ENCODE data around the gene ASB6. TPM values are rescaled to one million over a fixed set of nuclear protein-coding genes. Genes with fewer than 3 reads are reported as not detected.

Gene ASB6
- 10 to 100 TPM in 1 of 3 donors, 1 to 10 TPM in 2; 8.6 to 16.4 (median 8.9) TPM for polyA plus RNA-seq

- WGBS, 3 donors = 0 to 1% (median 1%) methylated on average over 80 to 93 of the region's 93 CpGs
- H3K27ac ChIP-seq (ENCODE audit: low read depth, low read length) = peak within 1 kb of the TSS; percentile 4
Observed at GRCh38 chr9:129641750-129642585, at the start of gene ASB6. Gene ASB6, minus strand, starts transcription at chr9:129642151. Its CDS starts 152 bp downstream, at chr9:129641999.

- H3K27ac ChIP-seq (ENCODE audit: low read depth, low read length) = no peak overlapping the region
- 78 to 90% (median 88%) methylated on average over 11 of the region's 11 CpGs for WGBS, 3 donors
Observed at GRCh38 chr9:129688285-129689043, 46.5 kb upstream of the ASB6 start.

- WGBS, 3 donors = 77 to 87% (median 86%) methylated on average over 10 of the region's 10 CpGs
- no peak overlapping the region for H3K27ac ChIP-seq (ENCODE audit: low read depth, low read length)
Observed at GRCh38 chr9:129687391-129687790, 45.4 kb upstream of the ASB6 start.

GRCh38 chr9:129686736-129687135 is 44.8 kb upstream of the ASB6 start:
- H3K27ac ChIP-seq (ENCODE audit: low read depth, low read length) = no peak overlapping the region
- 50 to 70% (median 67%) methylated on average over 9 of the region's 9 CpGs for WGBS, 3 donors

GRCh38 chr9:129685933-129686259 is 43.9 kb upstream of the ASB6 start:
- H3K27ac ChIP-seq (ENCODE audit: low read depth, low read length) = no peak overlapping the region
- 72 to 83% (median 77%) methylated on average over 3 of the region's 3 CpGs for WGBS, 3 donors

GRCh38 chr9:129685220-129685932 is 43.4 kb upstream of the ASB6 start:
- no peak overlapping the region for H3K27ac ChIP-seq (ENCODE audit: low read depth, low read length)
- 81 to 89% (median 81%) methylated on average over 15 of the region's 15 CpGs for WGBS, 3 donors

- H3K27ac ChIP-seq (ENCODE audit: low read depth, low read length) = no peak overlapping the region
- 75 to 94% (median 87%) methylated on average over 7 of the region's 7 CpGs for WGBS, 3 donors
Observed at GRCh38 chr9:129682381-129682780, 40.4 kb upstream of the ASB6 start.

- 54 to 73% (median 72%) methylated on average over 10 to 11 of the region's 11 CpGs for WGBS, 3 donors
- no peak overlapping the region for H3K27ac ChIP-seq (ENCODE audit: low read depth, low read length)
Observed at GRCh38 chr9:129681924-129682323, 40.0 kb upstream of the ASB6 start.

- H3K27ac ChIP-seq (ENCODE audit: low read depth, low read length) = no peak overlapping the region
Observed at GRCh38 chr9:129679537-129679936, 37.6 kb upstream of the ASB6 start.

GRCh38 chr9:129678844-129679243 is 36.9 kb upstream of the ASB6 start:
- no peak overlapping the region for H3K27ac ChIP-seq (ENCODE audit: low read depth, low read length)
- 53 to 85% (median 81%) methylated on average over 9 of the region's 9 CpGs for WGBS, 3 donors

More at GRCh38 chr9:129679537-129679936, 37.6 kb upstream of the ASB6 start:
- WGBS, 3 donors = 54 to 82% (median 74%) methylated on average over 9 of the region's 9 CpGs

GRCh38 chr9:129677456-129677855 is 35.5 kb upstream of the ASB6 start:
- no peak overlapping the region for H3K27ac ChIP-seq (ENCODE audit: low read depth, low read length)
- WGBS, 3 donors = 35 to 48% (median 38%) methylated on average over 9 of the region's 9 CpGs

- H3K27ac ChIP-seq (ENCODE audit: low read depth, low read length) = no peak overlapping the region
- 57 to 68% (median 61%) methylated on average over 12 of the region's 12 CpGs for WGBS, 3 donors
Observed at GRCh38 chr9:129676975-129677374, 35.0 kb upstream of the ASB6 start.

GRCh38 chr9:129676287-129676686 is 34.3 kb upstream of the ASB6 start:
- 56 to 81% (median 75%) methylated on average over 4 of the region's 4 CpGs for WGBS, 3 donors
- H3K27ac ChIP-seq (ENCODE audit: low read depth, low read length) = no peak overlapping the region

- H3K27ac ChIP-seq (ENCODE audit: low read depth, low read length) = no peak overlapping the region
- WGBS, 3 donors = 58 to 67% (median 60%) methylated on average over 27 of the region's 27 CpGs
Observed at GRCh38 chr9:129675620-129676019, 33.7 kb upstream of the ASB6 start.

- no peak overlapping the region for H3K27ac ChIP-seq (ENCODE audit: low read depth, low read length)
- WGBS, 3 donors = 53 to 76% (median 74%) methylated on average over 7 of the region's 7 CpGs
Observed at GRCh38 chr9:129674229-129674628, 32.3 kb upstream of the ASB6 start.

GRCh38 chr9:129673602-129674001 is 31.7 kb upstream of the ASB6 start:
- H3K27ac ChIP-seq (ENCODE audit: low read depth, low read length) = no peak overlapping the region
- 54 to 71% (median 66%) methylated on average over 12 of the region's 12 CpGs for WGBS, 3 donors

GRCh38 chr9:129672702-129673101 is 30.8 kb upstream of the ASB6 start:
- H3K27ac ChIP-seq (ENCODE audit: low read depth, low read length) = no peak overlapping the region
- 80 to 86% (median 81%) methylated on average over 8 of the region's 8 CpGs for WGBS, 3 donors

- no peak overlapping the region for H3K27ac ChIP-seq (ENCODE audit: low read depth, low read length)
- WGBS, 3 donors = 72 to 79% (median 72%) methylated on average over 7 of the region's 7 CpGs
Observed at GRCh38 chr9:129671519-129671918, 29.6 kb upstream of the ASB6 start.

- H3K27ac ChIP-seq (ENCODE audit: low read depth, low read length) = no peak overlapping the region
- WGBS, 3 donors = 76 to 85% (median 78%) methylated on average over 9 of the region's 9 CpGs
Observed at GRCh38 chr9:129671065-129671464, 29.1 kb upstream of the ASB6 start.

All from adipose tissue (tissue), 3 donors.